Ishikawa (cell line): ENCODE results near the gene ERBB3.

Experiments used
- CEBPB ChIP-seq: IDR thresholded peaks from 2 replicates; pipeline ENCODE4 v1.6.1; 2012
- CREB1 ChIP-seq: IDR thresholded peaks from 2 replicates; pipeline ENCODE4 v1.6.1; 2012; ENCODE audit warnings: low read depth
- EGR1 ChIP-seq: IDR thresholded peaks from 2 replicates; pipeline ENCODE4 v1.6.1; 2012
- EP300 ChIP-seq: IDR thresholded peaks from 2 replicates; pipeline ENCODE4 v1.6.1; 2012; ENCODE audit warnings: borderline replicate concordance
- FOXM1 ChIP-seq: IDR thresholded peaks from 2 replicates; pipeline ENCODE4 v1.6.1; 2012; ENCODE audit warnings: low read depth, borderline replicate concordance
- MAX ChIP-seq: IDR thresholded peaks from 2 replicates; pipeline ENCODE4 v1.6.1; 2012
- NFIC ChIP-seq: IDR thresholded peaks from 2 replicates; pipeline ENCODE4 v1.6.1; 2012
- RAD21 ChIP-seq: IDR thresholded peaks from 2 replicates; pipeline ENCODE4 v1.6.1; 2012; ENCODE audit warnings: low read depth
- REST ChIP-seq: IDR thresholded peaks from 2 replicates; pipeline ENCODE4 v1.6.1; 2012; ENCODE audit warnings: low read depth, mild to moderate bottlenecking
- TAF1 ChIP-seq: IDR thresholded peaks from 2 replicates; pipeline ENCODE4 v1.6.1; 2012; ENCODE audit warnings: low read depth, mild to moderate bottlenecking
- TCF12 ChIP-seq: IDR thresholded peaks from 2 replicates; pipeline ENCODE4 v1.6.1; 2012; ENCODE audit warnings: low read depth
- TEAD4 ChIP-seq: IDR thresholded peaks from 2 replicates; pipeline ENCODE4 v1.6.1; 2012
- USF1 ChIP-seq: IDR thresholded peaks from 2 replicates; pipeline ENCODE4 v1.6.1; 2012
- YY1 ChIP-seq: IDR thresholded peaks from 2 replicates; pipeline ENCODE4 v1.6.1; 2012; ENCODE audit warnings: low read depth
- ZBTB7A ChIP-seq: IDR thresholded peaks from 2 replicates; pipeline ENCODE4 v1.6.1; 2012; ENCODE audit warnings: low read depth

Gene ERBB3

GRCh38 chr12:56079723-56080555, at the start of gene ERBB3:
ERBB3 (plus strand) TSS chr12:56080165; CDS start chr12:56080301, 136 bp downstream.
- 0 out of 2 replicates have a peak, but pooled peaks have one; percentile 7 for TF ChIP-seq CREB1
- TF ChIP-seq USF1: peak; percentile 30; the same call in 1 of the 2 replicates
- peak; percentile 5; the same call in 1 of the 2 replicates for TF ChIP-seq RAD21
- no peak for TF ChIP-seq FOXM1
- peak; percentile 91 for TF ChIP-seq MAX
- no peak; the same call in 1 of the 2 replicates for TF ChIP-seq NFIC
- no peak; the same call in 1 of the 2 replicates for TF ChIP-seq TEAD4
- peak; percentile 97 for TF ChIP-seq ZBTB7A
- TF ChIP-seq TAF1: peak; percentile 58
- TF ChIP-seq TCF12: peak; percentile 67

GRCh38 chr12:56031987-56032386, 48.0 kb upstream of the ERBB3 start:
- TF ChIP-seq YY1: no peak
- no peak for TF ChIP-seq TCF12
- TF ChIP-seq USF1: no peak
- TF ChIP-seq CREB1: no peak
- TF ChIP-seq CEBPB: no peak
- no peak for TF ChIP-seq NFIC
- no peak for TF ChIP-seq FOXM1
- TF ChIP-seq ZBTB7A: no peak
- no peak for TF ChIP-seq REST
- TF ChIP-seq RAD21: no peak
- TF ChIP-seq MAX: no peak
- TF ChIP-seq EGR1: no peak
- no peak for TF ChIP-seq TEAD4
- TF ChIP-seq TAF1: no peak
- no peak for TF ChIP-seq EP300

GRCh38 chr12:56034586-56035332, 45.2 kb upstream of the ERBB3 start:
- no peak for TF ChIP-seq USF1
- TF ChIP-seq NFIC: no peak
- TF ChIP-seq CEBPB: no peak
- TF ChIP-seq EP300: no peak
- TF ChIP-seq CREB1: no peak
- no peak for TF ChIP-seq TAF1

- no peak for TF ChIP-seq RAD21
- TF ChIP-seq FOXM1: no peak
- no peak for TF ChIP-seq MAX
- TF ChIP-seq CEBPB: no peak
- no peak for TF ChIP-seq USF1
These were observed 42.8 kb upstream of the ERBB3 start for GRCh38 chr12:56037161-56037560.

- TF ChIP-seq CREB1 (no peak), RAD21 (no peak), FOXM1 (no peak), CEBPB (no peak), YY1 (no peak), TAF1 (no peak), TCF12 (no peak), NFIC (no peak), ZBTB7A (no peak), EP300 (no peak), USF1 (no peak), TEAD4 (no peak), MAX (no peak), EGR1 (no peak), REST (no peak)
These were observed 41.8 kb upstream of the ERBB3 start for GRCh38 chr12:56038022-56038655.
